22Rv1 (cell line): Measurements from ENCODE around the gene AGL.
"Not testable (repeated sequence)": the region's sequence is repeated elsewhere in the genome, so short reads cannot be mapped to it uniquely, and the experiment has no call there.

Source experiments
- ZFX ChIP-seq: fragments of 450-650 bp; IDR thresholded peaks from 2 replicates; pipeline ENCODE4 v1.6.1; 2017; ENCODE audit warnings: antibody characterized with exemption, borderline replicate concordance
- TF ChIP-seq, protein P1 (sequence below): fragments of 450-650 bp; IDR thresholded peaks from 2 replicates; pipeline ENCODE4 v1.5.1; 2017; ENCODE audit warnings: mild to moderate bottlenecking

DNA sequence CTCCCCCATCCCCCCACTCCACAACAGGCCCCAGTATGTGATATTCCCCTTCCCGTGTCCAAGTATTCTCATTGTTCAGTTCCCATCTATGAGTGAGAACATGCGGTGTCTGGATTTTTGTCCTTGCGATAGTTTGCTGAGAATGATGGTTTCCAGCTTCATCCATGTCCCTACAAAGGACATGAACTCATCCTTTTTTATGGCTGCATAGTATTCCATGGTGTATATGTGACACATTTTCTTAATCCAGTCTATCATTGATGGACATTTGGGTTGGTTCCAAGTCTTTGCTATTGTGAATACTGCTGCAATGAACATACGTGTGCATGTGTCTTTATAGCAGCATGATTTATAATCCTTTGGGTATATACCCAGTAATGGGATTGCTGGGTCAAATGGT lies 53.1 kb downstream of the AGL start:
- TF ChIP-seq, protein P1, sequence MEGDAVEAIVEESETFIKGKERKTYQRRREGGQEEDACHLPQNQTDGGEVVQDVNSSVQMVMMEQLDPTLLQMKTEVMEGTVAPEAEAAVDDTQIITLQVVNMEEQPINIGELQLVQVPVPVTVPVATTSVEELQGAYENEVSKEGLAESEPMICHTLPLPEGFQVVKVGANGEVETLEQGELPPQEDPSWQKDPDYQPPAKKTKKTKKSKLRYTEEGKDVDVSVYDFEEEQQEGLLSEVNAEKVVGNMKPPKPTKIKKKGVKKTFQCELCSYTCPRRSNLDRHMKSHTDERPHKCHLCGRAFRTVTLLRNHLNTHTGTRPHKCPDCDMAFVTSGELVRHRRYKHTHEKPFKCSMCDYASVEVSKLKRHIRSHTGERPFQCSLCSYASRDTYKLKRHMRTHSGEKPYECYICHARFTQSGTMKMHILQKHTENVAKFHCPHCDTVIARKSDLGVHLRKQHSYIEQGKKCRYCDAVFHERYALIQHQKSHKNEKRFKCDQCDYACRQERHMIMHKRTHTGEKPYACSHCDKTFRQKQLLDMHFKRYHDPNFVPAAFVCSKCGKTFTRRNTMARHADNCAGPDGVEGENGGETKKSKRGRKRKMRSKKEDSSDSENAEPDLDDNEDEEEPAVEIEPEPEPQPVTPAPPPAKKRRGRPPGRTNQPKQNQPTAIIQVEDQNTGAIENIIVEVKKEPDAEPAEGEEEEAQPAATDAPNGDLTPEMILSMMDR = not testable (repeated sequence)
- not testable (repeated sequence) for TF ChIP-seq ZFX
